ACHN (cell line): ENCODE measurements around the gene OSTN.
"Not testable (repeated sequence)": the region's sequence is repeated elsewhere in the genome, so short reads cannot be mapped to it uniquely, and the experiment has no call there.

Experiments used
- DNase-seq: peaks from one replicate; pipeline ENCODE4 v3.0.0-alpha.2; 2015
- in situ Hi-C: cut with HindIII; loops from 2 replicates; pipeline ENCODE4 v1.10.0; 2017; ENCODE audit warnings: low sequenced_read_pairs, low pct_ligation_motif_present, low pct_unique_long_range_greater_than_20kb

Gene OSTN

DNA sequence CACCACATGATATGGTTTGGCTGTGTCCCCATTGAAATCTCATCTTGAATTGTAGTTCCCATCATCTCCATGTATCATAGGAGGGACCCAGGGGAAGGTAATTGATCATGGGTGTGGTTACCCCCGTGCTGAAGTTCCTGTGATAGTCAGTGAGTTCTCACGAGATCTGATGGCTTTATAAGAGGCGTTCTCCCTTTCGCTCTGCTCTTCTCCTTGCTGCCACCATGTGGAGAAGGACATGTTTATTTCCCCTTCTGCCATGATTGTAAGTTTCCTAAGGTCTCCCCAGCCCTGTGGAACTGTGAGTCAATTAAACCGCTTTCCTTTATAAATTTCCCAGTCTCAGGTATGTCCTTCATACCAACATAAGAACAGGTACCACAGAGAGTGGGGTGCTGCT, 21.9 kb downstream of the OSTN start:
- no peak for DNase-seq
- in situ Hi-C loops, result no loop called here

DNA sequence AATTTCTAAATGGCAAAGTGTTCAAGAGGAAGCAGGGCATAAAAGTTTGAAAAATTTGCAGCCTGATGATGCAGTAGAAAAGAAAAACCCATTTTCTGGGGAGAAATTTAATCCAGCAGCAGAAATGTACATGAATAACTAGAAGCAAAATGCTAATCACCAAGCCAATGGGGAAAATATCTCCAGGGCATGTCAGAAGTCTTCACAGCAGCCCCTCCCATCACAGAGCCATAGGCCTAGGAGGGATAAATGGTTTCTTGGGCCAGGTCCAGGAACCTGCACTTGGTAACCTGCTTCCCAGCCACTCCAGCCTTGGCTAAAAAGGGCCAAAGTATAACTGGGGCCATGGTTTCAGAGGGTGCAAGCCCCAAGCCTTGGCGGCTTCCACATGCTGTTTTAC, 22.6 kb downstream of the OSTN start:
- in situ Hi-C loops, result no loop called here
- no peak for DNase-seq

DNA sequence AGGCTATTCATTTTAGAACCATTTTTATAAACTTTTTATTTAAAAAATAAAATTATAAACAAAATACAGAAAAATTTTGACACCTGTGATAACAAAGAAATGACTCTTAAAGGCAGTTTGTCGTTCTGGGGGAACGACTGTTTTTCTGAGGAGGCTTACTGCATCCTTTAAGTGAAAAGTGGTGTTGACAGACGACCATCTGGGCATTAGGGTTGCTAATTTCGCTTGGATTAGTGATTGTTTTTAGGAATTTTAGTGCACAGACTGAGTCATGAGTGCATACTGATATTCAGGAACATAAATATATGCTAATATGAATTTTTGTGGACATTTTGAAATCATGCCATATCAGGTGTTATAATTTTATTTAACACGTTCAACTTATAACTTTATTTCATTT, 28.5 kb downstream of the OSTN start:
- no peak for DNase-seq
- in situ Hi-C loops, result no loop called here

- DNase-seq, result no peak
- in situ Hi-C loops, result no loop called here
Observed at GRCh38 chr3:191234216-191234615, 35.2 kb downstream of the OSTN start.

DNA sequence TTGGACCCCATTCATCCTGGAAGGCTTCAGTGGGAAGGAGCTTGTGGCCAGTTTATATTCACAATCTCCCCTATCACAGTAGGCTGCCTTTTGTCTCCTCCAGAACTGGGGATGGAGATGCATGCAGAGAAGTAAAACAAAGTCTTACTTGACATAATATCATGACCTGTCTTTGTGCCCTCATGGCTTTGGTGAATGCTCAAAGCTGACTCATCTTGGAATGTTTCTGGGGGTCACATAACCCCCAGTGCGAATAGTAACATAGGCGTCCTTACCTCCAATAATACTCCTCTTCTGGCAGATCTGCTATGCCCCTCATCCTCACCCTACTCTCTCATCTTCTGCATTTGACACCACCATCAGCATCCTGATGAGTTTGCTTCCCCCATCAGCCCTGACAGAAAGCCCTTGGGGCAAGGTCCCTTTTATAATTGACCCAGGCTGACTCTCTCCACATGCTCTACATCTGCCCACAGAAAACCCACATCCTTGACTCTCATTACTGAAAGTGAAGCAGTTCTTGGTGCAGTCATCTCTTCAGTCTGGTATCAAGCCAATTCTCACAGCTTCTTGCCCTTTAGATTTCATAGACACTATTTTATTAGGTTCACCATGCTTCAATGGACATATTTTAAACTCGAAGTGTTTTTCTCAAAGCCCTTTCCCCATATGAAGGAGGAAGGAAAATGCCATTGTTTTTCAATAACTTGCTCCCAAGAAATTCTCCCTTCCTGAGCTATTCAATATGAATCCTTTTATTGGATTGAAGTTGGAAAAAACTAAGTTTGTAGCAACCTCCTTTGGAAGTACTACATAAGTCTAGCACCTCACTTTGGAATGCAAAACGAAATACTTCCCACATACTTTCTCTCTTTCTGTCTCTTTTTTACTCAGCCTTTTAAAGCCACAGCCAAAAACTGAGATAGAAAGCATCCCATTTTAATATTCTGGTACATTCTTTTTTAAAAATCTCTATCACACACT, 36.6 kb downstream of the OSTN start:
- DNase-seq, result no peak
- in situ Hi-C loops, result no loop called here

DNA sequence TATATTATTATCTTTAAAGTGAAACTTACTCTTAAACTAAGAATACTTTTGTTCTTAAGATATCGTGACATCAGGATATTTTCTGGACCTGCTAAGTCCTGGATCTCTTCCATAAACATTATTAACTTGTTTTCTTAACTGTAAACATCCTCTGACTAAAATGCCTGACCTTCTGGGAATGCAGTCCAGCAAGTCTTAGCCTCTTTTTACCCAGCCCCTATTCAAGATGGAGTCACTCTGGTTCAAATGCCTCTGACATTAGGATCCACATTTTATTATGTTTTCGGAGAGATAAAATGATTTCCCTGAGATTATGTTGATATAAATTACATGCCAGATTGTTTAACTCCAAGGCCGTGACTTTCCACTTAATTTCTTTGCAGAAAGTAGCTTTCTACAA, 37.6 kb downstream of the OSTN start:
- in situ Hi-C loops, result no loop called here
- no peak for DNase-seq

DNA sequence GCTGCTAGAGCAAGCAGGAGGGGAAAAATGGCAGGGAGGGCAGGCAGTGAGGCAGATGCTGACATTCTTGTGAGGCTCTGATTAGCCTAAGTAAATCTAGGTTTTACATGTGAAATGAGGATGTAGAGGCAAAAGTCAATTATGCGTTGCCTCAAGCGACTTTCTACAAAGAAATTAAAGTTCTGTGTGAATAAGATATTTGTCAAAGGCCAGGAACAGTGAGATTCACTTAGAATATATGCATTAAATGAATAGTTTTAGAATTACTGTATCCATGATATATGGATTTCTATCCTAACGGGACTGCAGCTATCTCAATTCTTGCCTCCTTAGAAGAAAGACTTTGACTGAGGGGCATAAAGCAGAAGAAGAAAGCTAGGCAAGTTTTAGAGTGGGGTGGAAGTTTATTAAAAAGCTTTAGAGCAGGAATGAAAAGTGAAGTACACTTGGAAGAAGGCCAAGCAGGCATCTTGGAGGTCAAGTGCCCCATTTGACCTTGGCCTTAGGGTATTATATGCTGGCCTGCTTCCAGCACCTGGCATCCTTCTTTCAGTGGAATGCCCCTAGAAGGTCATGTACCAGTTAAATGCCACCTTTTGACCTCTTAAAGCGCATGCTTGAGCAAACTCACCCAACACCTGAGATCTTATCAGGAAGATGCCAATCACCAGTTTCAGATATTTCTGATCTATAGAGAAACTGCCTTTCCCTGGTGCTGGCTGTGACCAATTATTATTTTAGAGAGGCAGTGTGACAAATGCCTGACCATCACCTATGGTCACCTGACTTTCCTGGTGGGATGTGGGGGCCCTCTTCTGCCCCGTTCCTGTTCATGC, 38.2 kb downstream of the OSTN start:
- in situ Hi-C loops, result no loop called here
- no peak for DNase-seq

DNA sequence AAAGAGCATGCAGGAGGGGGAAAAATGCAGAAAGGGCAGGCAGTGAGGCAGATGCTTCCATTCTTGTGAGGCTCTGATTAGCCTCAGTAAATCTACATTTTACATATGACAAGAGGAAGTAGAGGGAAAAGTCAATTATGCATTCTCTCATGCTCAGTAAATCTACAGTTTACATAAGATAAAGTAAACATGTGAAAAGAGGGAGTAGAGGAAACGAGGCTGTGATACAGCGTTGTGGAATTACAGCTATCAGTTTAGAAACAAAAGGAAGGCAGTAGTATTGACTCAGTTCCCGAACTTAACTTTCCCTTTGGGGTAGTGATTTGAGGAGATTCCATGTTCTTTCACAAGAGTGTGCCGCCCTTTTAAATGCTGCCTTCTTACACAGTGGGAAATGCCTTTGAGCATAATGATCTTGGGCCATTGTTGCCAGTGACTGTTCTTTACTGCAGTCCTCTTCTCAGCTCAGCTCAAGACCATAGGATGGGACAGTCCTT, 39.3 kb downstream of the OSTN start:
- in situ Hi-C loops, result no loop called here
- no peak for DNase-seq

- no peak for DNase-seq
- in situ Hi-C loops, result no loop called here
Observed at GRCh38 chr3:191239407-191240031, 40.5 kb downstream of the OSTN start.

- DNase-seq, result no peak
- in situ Hi-C loops, result no loop called here
Observed at GRCh38 chr3:191240486-191240885, 41.4 kb downstream of the OSTN start.

GRCh38 chr3:191244242-191244867, 45.3 kb downstream of the OSTN start:
- in situ Hi-C loops, result no loop called here
- peak; percentile 29 for DNase-seq

DNA sequence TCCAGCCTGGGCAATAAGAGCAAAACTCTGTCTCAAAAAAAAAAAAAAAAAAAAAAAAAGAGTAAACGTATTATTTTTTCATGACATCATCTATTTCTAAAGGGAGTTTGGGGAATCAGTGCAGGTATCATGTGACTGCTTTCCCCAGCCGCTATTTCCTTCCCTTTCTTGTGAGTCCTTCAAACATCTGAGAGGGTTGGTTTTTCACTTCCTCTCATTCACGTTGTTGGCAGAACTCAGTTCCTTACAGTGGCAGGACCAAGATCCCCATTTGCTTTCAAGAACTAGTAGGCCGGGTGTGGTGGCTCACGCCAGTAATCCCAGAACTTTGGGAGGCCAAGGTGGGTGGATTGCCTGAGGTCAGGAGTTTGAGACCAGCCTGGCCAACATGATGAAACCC, 47.0 kb downstream of the OSTN start:
- in situ Hi-C loops, result not testable (repeated sequence)

DNA sequence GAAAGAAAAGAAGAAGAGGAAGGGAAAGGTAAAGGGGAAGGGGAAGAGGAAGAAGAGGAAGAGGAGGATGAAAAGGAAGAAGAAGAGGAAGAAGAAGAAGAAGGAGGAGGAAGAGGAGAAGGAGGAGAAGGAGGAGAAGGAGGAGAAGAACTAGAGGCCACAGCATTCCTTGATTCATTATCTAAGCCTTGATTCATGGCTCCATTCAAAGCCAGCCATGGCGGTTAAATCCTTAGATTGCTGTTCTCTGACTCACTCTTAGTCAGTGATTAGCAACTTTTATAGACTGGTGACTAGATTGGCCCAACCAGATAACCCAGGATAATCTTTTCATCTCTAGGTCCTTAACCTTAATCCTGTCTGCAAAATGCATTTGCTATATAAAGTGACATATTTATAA, 47.6 kb downstream of the OSTN start:
- DNase-seq, result peak; percentile 18
- in situ Hi-C loops, result no loop called here

More for the DNA sequence above, 47.0 kb downstream of the OSTN start:
- not testable (repeated sequence) for DNase-seq

DNA sequence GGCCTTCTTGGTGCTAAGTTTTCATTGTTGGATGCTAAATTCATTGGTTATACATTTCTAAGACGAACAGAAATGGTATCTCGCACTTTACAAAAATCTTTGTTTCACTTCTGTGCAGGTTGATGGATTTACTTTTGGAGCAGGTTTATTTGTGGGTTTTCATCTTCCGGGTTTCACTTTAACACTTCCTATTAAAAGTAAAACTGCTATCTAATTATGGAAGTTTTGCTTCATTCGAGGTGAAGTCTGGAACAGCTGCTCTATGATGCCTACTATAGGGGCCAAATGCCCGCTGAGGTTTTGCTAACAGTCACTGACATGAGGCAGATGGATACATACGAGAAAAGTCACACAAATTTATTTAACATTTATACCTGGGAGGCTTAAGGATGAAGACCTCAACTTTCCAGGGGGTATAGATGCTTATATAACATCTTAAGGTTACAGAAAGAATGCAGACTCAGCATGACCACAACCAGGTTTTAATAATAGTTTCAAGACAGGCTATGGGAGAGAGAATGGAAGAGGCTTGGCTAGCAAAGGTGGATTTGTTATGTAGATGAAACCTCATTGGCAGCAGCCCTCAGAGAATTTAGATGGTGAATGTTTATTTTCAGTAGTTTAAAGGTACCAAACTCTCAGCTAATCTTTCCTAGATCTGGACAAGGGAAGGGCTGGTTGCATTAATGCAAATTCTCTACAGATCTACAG, 54.2 kb downstream of the OSTN start:
- DNase-seq, result no peak
- in situ Hi-C loops, result no loop called here

- in situ Hi-C loops, result no loop called here
- no peak for DNase-seq
Observed at GRCh38 chr3:191254098-191254873, 55.2 kb downstream of the OSTN start.

DNA sequence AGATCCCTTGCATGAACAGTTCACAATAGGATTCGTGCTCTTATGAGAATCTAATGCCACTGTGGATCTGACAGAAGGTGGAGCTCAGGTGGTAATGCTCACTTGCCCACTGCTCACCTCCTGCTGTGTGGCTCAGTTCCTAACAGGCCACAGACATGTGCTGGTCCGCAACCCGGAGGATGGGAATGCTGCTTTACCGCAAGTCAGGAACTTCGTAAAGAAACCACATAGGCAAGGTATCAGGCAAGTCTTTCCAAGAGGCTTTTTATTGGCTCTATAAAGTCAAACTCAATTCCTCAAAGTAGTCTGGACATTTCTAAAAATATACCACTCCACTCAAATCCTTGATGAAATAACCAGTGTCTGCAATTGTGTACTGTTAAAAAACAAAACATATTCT, 56.1 kb downstream of the OSTN start:
- in situ Hi-C loops, result no loop called here
- DNase-seq, result no peak

DNA sequence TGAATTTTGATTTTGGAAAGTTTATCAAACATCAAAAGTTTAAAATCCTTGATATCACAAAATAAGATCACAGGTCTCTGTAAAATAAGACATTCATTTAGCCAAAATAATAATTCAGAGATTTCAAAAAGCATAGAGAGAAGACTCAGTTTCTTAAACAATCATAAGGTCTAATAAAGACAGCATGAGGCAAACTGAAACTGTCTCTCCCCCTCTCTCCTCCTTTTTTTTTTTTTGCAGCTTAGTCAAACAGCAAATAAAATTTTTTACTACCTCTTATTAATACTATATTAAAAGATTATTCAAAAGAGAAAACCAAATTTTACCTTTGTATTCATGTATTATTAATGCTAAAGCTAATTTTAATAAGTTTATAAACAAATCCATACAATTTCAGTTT, 57.4 kb downstream of the OSTN start:
- DNase-seq, result no peak
- in situ Hi-C loops, result no loop called here
